GM10248 (cell line): ENCODE data around the gene DEGS2.
"Not testable (repeated sequence)": the region's sequence is repeated elsewhere in the genome, so short reads cannot be mapped to it uniquely, and the experiment has no call there.

ENCODE experiments used
- CTCF ChIA-PET: fragments of 300-600 bp; sonication (Branson Sonifier 250); formaldehyde crosslinking; extraction: SDS; loops from one replicate; lab custom pipeline; 2021; ENCODE audit warnings: antibody characterized with exemption; lab: Yijun Ruan, JAX
- POLR2A ChIA-PET: fragments of 350-650 bp; sonication (Branson Sonifier 250); formaldehyde crosslinking; extraction: SDS; loops from one replicate; lab custom pipeline; 2020; ENCODE audit warnings: antibody characterized with exemption; lab: Yijun Ruan, JAX
- DNase-seq: peaks from one replicate; pipeline ENCODE4 v3.0.0; 2012; ENCODE audit errors: extremely low spot score
- TF ChIP-seq, protein P1 (sequence below): IDR thresholded peaks from 2 replicates; pipeline ENCODE4 v1.5.1; 2012; ENCODE audit warnings: mild to moderate bottlenecking, low read depth; ENCODE audit errors: extremely low read depth, missing control alignments, control extremely low read depth

DEGS2 gene

DNA sequence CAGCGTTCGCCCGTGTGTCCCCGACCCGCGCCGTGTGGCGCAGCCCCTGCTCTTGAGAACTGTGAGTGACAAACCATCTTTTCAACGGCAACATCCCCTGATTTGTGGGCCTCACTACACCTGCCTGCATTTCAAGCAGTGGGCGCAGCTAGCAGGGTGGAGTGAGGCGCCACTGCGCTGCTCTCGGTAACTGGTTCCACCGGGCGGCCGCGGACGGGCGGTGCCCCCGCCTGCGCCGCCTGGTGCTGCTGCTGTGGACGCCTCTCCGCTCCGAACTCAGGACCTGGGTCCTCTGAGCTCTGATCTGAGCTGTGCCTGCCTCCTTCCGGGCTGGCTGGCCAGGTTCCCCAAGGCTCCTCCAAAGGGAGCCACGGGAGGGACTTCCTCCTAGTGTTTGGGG, 5.9 kb upstream of the DEGS2 start:
- TF ChIP-seq, protein P1, sequence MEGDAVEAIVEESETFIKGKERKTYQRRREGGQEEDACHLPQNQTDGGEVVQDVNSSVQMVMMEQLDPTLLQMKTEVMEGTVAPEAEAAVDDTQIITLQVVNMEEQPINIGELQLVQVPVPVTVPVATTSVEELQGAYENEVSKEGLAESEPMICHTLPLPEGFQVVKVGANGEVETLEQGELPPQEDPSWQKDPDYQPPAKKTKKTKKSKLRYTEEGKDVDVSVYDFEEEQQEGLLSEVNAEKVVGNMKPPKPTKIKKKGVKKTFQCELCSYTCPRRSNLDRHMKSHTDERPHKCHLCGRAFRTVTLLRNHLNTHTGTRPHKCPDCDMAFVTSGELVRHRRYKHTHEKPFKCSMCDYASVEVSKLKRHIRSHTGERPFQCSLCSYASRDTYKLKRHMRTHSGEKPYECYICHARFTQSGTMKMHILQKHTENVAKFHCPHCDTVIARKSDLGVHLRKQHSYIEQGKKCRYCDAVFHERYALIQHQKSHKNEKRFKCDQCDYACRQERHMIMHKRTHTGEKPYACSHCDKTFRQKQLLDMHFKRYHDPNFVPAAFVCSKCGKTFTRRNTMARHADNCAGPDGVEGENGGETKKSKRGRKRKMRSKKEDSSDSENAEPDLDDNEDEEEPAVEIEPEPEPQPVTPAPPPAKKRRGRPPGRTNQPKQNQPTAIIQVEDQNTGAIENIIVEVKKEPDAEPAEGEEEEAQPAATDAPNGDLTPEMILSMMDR: no peak
- no peak for DNase-seq
- CTCF ChIA-PET: interaction anchor here (1.0 to 1.5 kb wide), 2 partner anchors 27 to 218 kb away, joined by 3 to 8 read pairs; no protein-coding TSS in a partner anchor
- POLR2A ChIA-PET: no interaction called here

DNA sequence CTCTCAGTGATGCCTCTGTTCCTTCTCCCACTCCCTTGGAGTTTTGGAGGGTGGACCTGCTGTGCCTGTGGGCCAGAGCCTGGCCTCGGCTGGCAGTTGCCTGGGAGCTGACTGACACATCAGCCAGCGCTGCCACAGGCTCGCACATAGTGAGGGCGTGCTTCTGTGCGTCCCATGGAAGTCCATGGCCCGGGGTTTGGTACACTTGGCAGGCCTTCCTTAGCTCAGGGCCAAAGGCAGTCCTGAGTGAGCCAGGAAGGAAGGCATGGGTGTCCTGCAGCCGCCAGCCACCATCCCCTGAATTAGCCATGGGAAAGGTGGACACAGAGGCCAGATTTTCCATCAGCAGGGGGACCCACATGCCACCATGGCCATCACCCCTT, 1.1 kb upstream of the DEGS2 start:
- DNase-seq: no peak
- TF ChIP-seq, protein P1: no peak
- POLR2A ChIA-PET: no interaction called here
- CTCF ChIA-PET: interaction anchor here (1.3 to 1.4 kb wide), 3 partner anchors 19 to 178 kb away, joined by 4 to 6 read pairs (median 4); no protein-coding TSS in a partner anchor

GRCh38 chr14:100159865-100160533, 554 bp upstream of the DEGS2 start:
- no peak for DNase-seq
- TF ChIP-seq, protein P1: no peak
- CTCF ChIA-PET: interaction anchor here (1.0 to 1.3 kb wide), 2 partner anchors 33 kb away, joined by 3 to 6 read pairs; no protein-coding TSS in a partner anchor
- POLR2A ChIA-PET: no interaction called here

GRCh38 chr14:100158566-100159093, 815 bp downstream of the DEGS2 start:
- TF ChIP-seq, protein P1: no peak
- DNase-seq: no peak
- POLR2A ChIA-PET: no interaction called here
- CTCF ChIA-PET: interaction anchor here (1.0 to 1.8 kb wide), 2 partner anchors 13 to 35 kb away, joined by 3 to 5 read pairs; no protein-coding TSS in a partner anchor

DNA sequence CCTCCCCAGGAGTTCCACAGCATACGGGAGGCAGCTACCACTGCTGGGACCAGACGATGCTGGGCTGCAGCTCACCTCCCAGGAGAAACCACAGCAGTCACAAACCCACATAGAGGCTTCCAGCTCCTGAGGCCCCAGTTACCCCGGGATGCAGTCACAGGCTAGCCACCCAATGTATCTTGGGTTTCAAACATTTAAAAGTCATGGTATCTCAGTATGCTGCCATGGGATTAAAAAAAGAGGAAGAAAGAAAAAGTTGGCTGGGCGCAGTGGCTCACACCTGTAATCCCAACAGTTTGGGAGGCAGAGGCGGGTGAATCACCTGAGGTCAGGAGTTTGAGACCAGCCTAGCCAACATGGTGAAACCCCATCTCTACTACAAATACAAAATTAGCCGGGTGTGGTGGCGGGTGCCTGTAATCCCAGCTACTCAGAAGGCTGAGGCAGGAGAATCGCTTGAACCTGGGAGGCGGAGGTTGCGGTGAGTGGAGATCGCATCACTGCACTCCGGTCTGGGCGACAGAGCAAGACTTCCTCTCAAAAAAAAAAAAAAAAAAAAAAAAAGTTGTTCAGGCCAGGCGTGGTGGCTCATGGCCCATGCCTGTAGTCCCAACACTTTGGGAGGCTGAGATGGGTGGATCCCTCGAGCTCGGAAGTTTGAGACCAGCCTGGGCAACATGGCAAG, 1.8 kb downstream of the DEGS2 start:
- CTCF ChIA-PET: interaction anchor here (1.8 to 3.8 kb wide), 4 partner anchors 12 to 86 kb away, joined by 4 to 26 read pairs (median 6); no protein-coding TSS in a partner anchor
- POLR2A ChIA-PET, DNase-seq: not testable (repeated sequence)

GRCh38 chr14:100156776-100157175, 2.7 kb downstream of the DEGS2 start:
- TF ChIP-seq, protein P1: no peak
- ChIA-PET POLR2A (no interaction called here), CTCF (interaction anchor here (1.8 to 3.8 kb wide), 6 partner anchors 10 to 85 kb away, joined by 4 to 26 read pairs (median 8); no protein-coding TSS in a partner anchor)
- no peak for DNase-seq
